Dedifferentiated amniotic fluid mesenchymal stem cell (primary cell): ENCODE measurements around the gene ST14.

ENCODE experiments used
- DNase-seq: peaks from one replicate; pipeline ENCODE4 v3.0.0-alpha.2; 2016; ENCODE audit errors: extremely low spot score

The ST14 gene

GRCh38 chr11:130136107-130136506 is 23.5 kb upstream of the ST14 start:
- no peak for DNase-seq

- no peak for DNase-seq
Measured at GRCh38 chr11:130137999-130138398, 21.6 kb upstream of the ST14 start.

DNA sequence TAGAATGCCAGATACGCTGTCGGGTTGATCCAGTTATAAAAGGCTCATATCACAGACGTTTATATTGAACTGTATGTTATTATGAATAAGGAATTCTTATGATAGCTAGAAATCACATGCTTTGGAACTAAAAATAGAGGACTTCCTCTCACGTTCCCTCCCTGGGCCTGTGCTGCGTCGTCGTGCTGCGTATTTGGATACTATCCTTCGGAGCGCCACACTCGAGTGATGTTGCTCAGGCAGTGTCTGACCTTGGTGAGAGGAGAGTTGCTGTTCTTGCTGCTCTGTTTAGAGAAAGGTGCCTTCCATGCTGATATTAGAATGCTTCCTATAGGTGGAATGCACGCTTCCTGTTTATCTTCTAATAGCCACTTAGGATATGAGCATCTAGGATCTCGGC is 20.2 kb upstream of the ST14 start:
- no peak for DNase-seq

- DNase-seq = no peak
Measured at GRCh38 chr11:130141561-130142341, 17.8 kb upstream of the ST14 start.

GRCh38 chr11:130144141-130144540 is 15.4 kb upstream of the ST14 start:
- DNase-seq = no peak

DNA sequence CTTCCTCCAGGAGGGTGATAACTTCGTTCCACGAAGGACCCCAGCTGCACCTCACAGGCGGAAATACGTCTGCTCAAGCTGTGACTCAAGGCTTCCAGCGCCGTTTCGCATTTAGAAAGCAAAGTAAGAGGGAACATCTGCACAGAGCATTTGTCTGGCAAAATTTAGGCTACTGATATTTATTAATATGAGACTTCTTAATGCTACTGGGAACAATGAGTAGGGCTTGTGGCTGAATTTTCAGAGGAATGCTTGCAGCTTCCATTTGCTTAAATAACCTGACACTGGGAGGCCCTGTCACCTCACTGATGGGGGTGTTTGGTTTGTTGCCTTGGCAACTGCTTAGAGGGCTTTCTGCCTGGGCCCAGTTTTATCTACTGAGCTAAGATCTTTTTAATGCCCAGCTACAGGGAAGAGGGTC is 14.7 kb upstream of the ST14 start:
- no peak for DNase-seq

- no peak for DNase-seq
Measured at GRCh38 chr11:130145311-130145812, 14.2 kb upstream of the ST14 start.

GRCh38 chr11:130145975-130146776 is 13.4 kb upstream of the ST14 start:
- DNase-seq = no peak

- no peak for DNase-seq
Measured at GRCh38 chr11:130146796-130147195, 12.8 kb upstream of the ST14 start.

DNA sequence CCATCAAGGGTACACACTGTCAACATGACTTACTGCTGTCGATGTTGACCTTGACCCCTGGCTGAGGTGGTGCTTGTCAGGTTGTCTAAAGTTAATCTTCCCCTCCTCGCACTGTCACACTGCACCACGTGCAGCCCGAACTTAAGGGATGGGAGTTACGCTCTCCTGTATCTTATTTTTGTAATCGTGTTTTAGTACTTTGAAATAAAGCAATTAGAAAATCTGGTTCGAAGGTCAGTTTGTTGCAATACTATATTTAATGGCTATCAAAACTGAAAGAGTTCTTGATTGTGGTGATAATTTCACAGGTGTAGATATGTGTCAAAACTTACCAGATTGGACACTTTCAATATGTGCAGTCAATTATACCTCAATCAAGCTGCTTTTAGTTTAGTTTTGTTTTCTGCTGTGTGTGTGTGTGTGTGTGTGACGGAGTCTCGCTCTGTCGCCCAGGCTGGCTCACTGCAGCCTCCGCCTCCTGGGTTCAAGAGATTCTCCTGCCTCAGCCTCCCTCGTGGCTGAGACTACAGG is 10.7 kb upstream of the ST14 start:
- DNase-seq = no peak

DNA sequence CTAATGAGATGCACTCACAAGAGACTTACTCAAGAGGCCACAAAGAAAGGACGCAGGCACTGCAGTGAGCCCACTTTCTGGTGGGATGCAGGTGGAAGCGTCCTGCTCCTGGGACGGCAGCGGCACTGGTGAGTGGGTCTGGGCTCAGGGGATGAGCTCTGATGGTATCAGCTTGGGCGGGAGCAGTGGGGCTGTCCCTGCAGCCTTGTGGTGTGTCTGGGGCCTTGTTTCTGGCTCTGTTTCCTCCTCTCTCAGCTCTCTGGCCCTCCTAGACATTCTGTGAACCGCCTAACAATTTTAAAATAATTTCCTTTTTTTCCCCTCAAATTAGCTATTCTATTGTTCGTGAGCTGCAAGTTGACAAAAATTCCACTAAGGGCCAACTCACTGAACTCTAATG is 8.8 kb upstream of the ST14 start:
- DNase-seq = no peak

DNA sequence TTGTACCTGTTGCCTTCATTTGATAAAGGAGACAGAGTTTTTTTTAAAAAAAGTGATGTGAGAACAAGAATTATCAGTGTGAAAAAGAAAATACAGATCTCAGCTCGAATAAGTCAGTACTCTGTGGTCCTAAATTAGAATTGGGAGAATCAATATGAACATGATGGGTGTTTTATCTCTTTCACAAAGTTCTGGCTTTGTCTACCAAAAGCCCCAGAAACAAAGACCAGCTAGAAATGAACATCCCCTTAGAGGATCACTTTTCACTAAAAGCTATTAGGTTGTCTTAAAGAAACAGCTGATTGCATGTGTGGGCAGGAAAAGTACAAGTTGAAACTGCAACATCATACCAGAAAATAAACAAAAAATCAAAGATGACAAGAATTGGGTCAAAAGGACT is 8.4 kb upstream of the ST14 start:
- DNase-seq = no peak

DNA sequence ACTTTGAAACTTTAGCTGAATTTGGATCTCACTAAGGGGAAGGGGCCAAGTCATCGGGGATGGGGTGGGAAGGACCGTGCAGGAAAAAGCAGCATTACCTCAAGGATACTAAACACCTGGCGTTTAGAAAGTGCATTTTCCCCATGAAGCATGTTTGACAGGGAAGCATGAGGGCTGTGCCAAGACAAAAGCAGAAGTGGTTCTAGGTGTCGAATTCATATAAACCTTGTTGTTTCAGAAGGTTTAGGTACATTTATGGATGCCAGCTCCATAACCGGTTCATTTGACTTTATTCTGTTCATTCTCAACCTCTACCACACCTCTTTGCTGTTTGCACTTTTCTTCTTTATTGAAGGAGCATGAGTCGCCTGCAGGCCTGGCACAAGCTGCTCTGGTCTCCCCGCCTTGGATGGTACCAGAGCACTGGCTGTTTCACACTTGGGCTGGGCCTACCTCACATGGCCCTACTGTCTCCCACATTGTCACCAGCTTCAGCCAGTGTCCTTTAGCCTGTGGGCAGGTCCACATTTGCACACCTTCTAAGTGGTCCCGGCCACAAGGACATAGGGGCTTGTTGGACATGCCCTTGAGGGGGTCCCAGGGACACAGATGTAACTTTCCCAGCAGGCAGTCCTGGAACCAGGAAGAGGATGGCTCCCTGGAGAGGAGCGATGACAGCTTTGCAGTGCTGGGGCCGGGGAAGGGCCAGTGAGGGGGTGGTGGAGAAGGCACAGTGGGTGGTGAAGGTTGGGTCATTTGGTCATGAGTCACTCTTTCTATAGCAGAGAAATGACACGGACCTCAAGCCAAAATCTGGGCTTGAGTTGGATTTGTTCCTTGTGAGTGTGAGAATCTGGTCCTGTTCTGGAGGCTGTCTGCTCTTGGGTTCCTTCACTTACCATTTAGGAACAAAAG is 3.2 kb upstream of the ST14 start:
- no peak for DNase-seq

DNA sequence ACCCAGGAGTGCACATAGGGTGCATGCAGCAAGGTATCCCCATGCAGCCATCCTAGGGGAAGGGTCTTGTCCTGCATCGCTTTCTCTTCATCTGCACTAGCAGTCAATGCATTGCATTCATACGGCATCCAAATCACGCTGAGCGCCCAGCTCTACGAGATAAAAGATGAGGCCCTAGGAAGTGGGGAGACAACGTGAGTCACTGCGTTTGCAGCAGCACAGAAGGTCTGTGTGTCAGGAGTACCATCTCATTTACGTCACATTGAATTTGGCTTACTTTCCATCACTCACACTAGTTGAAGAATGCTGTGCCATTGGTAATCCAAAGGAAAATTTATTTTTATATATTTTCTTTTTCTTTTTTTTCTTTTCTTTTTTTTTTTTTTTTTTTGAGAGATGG is 2.5 kb upstream of the ST14 start:
- DNase-seq = no peak

- DNase-seq = no peak
Measured at GRCh38 chr11:130157840-130158239, 1.7 kb upstream of the ST14 start.

GRCh38 chr11:130159139-130159538 is 443 bp upstream of the ST14 start:
- no peak for DNase-seq

GRCh38 chr11:130160498-130161155 is 1.0 kb downstream of the ST14 start:
- no peak for DNase-seq

GRCh38 chr11:130161441-130162145 is 2.0 kb downstream of the ST14 start:
- no peak for DNase-seq

- DNase-seq = no peak
Measured at GRCh38 chr11:130162733-130163132, 3.2 kb downstream of the ST14 start.
